Fibroblast of skin of left biceps (primary cell): ENCODE measurements around the gene BICC1.

Experiments used
- DNase-seq, 2 experiments: peaks; one replicate each; pipeline ENCODE4 v3.0.0-alpha.2; 2013; ENCODE audit warnings: low read depth in 2 of 2

BICC1 gene

GRCh38 chr10:58647376-58648112 lies 134.9 kb downstream of the BICC1 start:
- no peak for DNase-seq

GRCh38 chr10:58648131-58648530 lies 135.5 kb downstream of the BICC1 start:
- no peak for DNase-seq

DNA sequence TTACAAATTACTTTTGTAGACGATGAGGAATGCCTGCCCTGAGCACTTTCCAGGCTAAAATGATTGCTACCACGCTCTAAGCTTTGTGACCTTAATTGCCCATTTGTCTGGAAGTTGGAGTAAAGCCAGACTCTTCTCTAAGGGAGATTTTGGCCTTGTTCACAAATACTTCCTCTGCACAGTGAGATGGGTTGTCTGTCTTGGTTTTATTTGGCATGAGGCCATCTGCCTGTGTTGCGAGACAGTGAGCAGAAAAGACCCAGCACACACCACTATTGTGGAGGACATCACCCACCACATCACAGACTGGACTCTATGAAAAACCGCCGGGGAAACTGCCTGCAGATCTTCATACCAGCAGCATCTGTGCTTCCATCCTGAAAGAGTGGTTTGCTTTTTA lies 138.4 kb downstream of the BICC1 start:
- peak; percentile 67 to 68 for DNase-seq

- no peak for DNase-seq
Observed at GRCh38 chr10:58651742-58652141, 139.1 kb downstream of the BICC1 start.

DNA sequence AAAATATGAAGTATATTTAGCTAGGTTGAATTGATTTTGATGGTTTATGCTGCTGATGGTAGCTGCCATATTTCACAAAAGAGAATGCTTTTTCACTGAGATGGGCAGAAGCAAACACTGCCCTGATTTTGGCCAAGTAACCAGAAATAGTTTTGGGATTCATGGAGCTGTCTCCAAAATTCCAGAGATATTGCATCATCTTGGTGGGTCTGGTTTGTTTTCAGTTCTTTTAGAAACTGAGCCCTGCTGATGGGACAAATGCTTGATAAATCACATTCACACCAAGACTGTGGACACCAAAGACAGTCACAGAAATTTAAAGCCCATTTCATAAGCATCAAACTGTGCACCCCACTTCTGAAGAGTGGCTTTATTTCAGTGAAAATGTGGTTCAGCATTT lies 140.5 kb downstream of the BICC1 start:
- peak; percentile 75 to 76 for DNase-seq

GRCh38 chr10:58660575-58661255 lies 148.0 kb downstream of the BICC1 start:
- DNase-seq = peak; percentile 55 to 56

GRCh38 chr10:58661336-58661735 lies 148.7 kb downstream of the BICC1 start:
- peak; percentile 66 to 73 for DNase-seq

DNA sequence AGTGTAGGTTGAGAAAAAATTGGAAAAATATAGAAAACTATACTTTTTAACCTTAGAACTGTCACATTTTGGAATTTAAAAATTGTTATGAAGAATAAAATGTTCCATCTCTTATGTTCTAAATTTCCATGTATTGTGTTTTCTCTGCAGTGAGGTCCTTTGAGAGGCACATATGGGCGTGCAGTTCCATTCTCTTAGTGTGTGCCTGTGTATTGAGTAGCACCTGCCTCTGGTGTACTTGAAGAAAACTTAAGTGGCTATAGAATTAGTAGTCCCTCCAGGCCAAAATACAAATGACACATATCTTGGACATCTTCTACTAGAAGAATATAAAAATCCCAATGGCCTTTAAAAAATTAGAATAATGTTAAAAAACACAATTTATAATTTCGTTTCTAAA lies 149.2 kb downstream of the BICC1 start:
- no peak for DNase-seq

DNA sequence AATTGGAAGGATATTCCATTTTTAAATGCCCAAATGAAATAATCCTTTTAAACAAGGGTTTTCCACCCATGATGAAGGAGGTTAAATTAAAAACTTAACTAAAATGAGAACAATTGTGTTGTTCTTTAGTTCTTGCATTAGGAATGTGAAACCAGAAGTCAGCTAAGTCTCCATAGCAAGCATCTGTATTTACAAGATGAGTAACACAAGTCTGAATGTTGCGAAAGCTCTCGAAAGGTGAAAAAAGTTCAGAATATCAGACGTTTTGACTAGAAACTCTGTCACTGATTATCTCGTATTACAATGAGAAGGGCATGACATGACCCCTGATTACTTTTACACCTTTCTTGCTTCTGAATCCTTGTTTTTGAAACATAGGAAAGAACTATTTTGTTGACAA lies 149.6 kb downstream of the BICC1 start:
- DNase-seq = peak; percentile 77 to 80

GRCh38 chr10:58665361-58665760 lies 152.7 kb downstream of the BICC1 start:
- DNase-seq = no peak

- DNase-seq = no peak
Observed at GRCh38 chr10:58666024-58666423, 153.4 kb downstream of the BICC1 start.

DNA sequence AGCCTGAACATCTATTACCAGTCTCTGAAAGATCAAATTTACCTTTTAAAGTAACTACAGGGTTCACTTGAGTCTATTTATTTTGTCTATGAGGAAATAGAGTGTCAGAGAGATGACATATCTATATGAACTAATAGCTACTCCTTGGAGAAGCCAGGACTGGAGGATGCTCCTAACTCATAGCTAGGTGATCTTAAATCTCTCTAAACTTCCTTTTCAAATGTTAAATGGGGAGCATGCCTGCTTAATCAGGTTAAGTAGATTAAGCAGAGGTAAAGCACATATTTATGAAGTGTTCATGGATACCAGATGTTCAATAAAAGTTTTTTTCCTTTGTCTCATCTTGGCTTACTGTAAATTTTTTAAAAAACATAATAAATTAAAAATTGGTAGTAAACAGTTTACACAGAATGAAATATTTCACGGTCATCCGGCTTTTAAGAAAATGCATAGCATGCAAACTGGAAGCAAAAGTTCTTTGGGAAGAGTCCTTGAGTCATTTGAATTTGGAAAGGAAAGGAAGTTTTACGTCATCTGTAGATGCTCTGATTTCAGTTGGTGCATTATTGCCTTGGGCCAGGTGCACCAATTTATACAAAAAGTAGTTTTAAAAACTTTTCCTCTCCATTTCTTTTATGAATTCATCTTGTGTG lies 155.1 kb downstream of the BICC1 start:
- DNase-seq = no peak

GRCh38 chr10:58672845-58673244 lies 160.2 kb downstream of the BICC1 start:
- DNase-seq = no peak

DNA sequence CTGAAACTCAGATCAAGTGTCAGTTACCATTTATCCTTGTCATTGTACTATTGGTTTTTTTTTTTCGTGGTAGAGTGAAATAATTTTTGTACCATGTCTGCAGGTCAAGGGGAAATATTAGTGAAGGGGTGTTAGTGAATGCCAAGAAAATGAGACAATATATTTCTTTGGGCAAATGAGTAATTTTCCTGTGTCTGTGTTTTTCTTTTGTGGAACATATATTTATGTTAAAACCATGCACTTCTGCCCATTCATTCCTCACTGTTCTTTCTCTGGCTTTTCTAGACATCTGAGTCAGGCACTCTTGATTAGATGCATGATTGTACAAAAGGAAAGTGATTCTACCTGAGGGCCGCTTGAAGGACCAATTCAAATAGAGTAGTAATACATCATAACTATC lies 161.6 kb downstream of the BICC1 start:
- no peak for DNase-seq

DNA sequence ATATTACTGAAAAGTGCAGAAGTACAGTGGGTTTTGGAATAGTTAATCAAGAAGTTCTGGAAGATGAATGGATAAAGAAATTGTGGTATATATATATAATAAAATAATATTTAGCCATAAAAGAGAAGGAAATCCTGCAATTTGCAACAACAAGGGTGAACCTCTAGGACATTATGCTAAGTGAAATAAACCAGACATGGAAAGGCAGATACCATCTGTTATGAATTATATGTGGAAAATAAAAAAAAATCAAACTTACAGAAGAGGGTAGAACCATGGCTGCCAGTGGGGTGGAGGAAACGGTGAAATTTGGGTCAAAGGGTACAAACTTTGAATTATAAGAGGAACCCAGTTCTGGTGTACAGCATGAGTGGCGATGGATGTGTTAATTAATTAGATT lies 162.6 kb downstream of the BICC1 start:
- no peak for DNase-seq

GRCh38 chr10:58691528-58691927 lies 178.9 kb downstream of the BICC1 start:
- no peak for DNase-seq

GRCh38 chr10:58693919-58694318 lies 181.2 kb downstream of the BICC1 start:
- DNase-seq = no peak

GRCh38 chr10:58695022-58695421 lies 182.3 kb downstream of the BICC1 start:
- DNase-seq = no peak

DNA sequence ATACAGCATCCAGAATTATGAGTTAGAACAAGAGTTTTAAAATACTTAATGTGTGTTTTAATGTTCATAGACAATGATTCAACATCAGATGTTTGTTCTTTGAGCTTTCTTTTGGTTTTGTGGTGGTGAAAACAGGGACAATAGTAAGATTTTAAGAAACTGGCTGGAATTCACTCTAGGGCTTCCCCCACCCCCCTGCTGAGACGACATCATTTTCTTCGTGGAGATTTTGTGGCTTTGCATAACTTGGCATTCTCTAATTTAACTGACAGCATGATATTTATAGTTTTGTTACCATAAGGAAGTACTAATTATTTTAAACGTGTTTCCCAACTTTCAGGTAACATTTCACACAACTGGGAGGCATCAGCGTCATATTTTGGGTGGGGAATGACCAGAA lies 184.1 kb downstream of the BICC1 start:
- peak; percentile 19 to 33 for DNase-seq

- DNase-seq = no peak
Observed at GRCh38 chr10:58697691-58698090, 185.0 kb downstream of the BICC1 start.

GRCh38 chr10:58698777-58699356 lies 186.2 kb downstream of the BICC1 start:
- no peak for DNase-seq

GRCh38 chr10:58700591-58700990 lies 187.9 kb downstream of the BICC1 start:
- DNase-seq = no peak
